ENCODE results near the gene SLMAP.

The SLMAP gene

GRCh38 chr3:57848177-57848738 lies 92.1 kb downstream of the SLMAP start:
- H3F3A ChIP-seq (ENCODE audit: low read depth), result no peaks in the 10 kb centered on the region
- peaks cover 19% of the 10 kb centered on the region; the same call in 1 of the 2 replicates for H3K36me3 ChIP-seq (ENCODE audit: insufficient read depth, low read length)
- no peaks in the 10 kb centered on the region for H4K20me1 ChIP-seq (ENCODE audit: insufficient read depth, low read length, poor library complexity, severe bottlenecking)
- no peak overlapping the region for H3K4me3 ChIP-seq (ENCODE audit: low read length, poor library complexity, severe bottlenecking)
- no peaks in the 10 kb centered on the region for H3K79me2 ChIP-seq (ENCODE audit: insufficient read depth, low read length)
- no peaks in the 10 kb centered on the region for H3K4me1 ChIP-seq (ENCODE audit: insufficient read depth, low read length, poor library complexity, severe bottlenecking)
- H2AFZ ChIP-seq (ENCODE audit: low read length), result no peak overlapping the region
- no peaks in the 10 kb centered on the region for H3K9me3 ChIP-seq (ENCODE audit: insufficient read depth, low read depth, low read length)
- TF ChIP-seq CTCF (conservative IDR thresholded peaks at IDR 0.05; ENCODE audit: low read length), result no peak
- no peak for TF ChIP-seq EZH2phosphoT487 (IDR thresholded peaks at IDR 0.05; ENCODE audit: borderline replicate concordance)
- H3K9me2 ChIP-seq (replicated peaks; ENCODE audit: low read depth, low read length), result no peaks in the 10 kb centered on the region
- H3K4me2 ChIP-seq (ENCODE audit: low read depth, low read length, poor library complexity, severe bottlenecking), result no peak overlapping the region
- no peak overlapping the region for H3K9ac ChIP-seq (ENCODE audit: low read depth, low read length, poor library complexity, severe bottlenecking)
- H3K27me3 ChIP-seq (ENCODE audit: insufficient read depth, low read length, poor library complexity, severe bottlenecking), result no peaks in the 10 kb centered on the region

DNA sequence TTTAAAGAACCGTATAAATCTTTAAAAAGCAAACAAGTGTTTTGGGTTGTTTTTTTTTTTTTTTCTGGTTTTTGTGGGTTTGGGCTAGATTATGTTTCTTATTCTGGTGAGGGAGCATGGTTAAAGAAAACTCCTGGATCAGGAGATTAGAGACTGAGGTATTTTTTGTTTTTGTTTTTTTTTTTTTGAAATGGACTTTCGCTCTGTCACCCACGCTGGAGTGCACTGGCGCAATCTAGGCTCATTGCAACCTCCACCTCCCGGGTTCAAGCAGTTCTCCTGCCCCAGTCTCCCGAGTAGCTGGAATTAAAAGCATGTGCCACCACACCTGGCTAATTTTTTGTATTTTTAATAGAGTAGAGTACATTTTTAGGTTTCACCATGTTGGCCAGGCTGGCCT lies 95.2 kb downstream of the SLMAP start:
- Histone ChIP-seq H3K9me3 (ENCODE audit: insufficient read depth, low read depth, low read length) (no peaks in the 10 kb centered on the region), H3K4me2 (ENCODE audit: low read depth, low read length, poor library complexity, severe bottlenecking) (no peak overlapping the region), H4K20me1 (ENCODE audit: insufficient read depth, low read length, poor library complexity, severe bottlenecking) (no peaks in the 10 kb centered on the region), H3K79me2 (ENCODE audit: insufficient read depth, low read length) (no peaks in the 10 kb centered on the region), H3K27me3 (ENCODE audit: insufficient read depth, low read length, poor library complexity, severe bottlenecking) (no peaks in the 10 kb centered on the region), H2AFZ (ENCODE audit: low read length) (no peak overlapping the region), H3K9me2 (replicated peaks; ENCODE audit: low read depth, low read length) (no peaks in the 10 kb centered on the region), H3K4me1 (ENCODE audit: insufficient read depth, low read length, poor library complexity, severe bottlenecking) (no peaks in the 10 kb centered on the region), H3K36me3 (ENCODE audit: insufficient read depth, low read length) (peaks cover 11% of the 10 kb centered on the region; the same call in 1 of the 2 replicates), H3K4me3 (ENCODE audit: low read length, poor library complexity, severe bottlenecking) (no peak overlapping the region), H3K9ac (ENCODE audit: low read depth, low read length, poor library complexity, severe bottlenecking) (no peak overlapping the region), H3F3A (ENCODE audit: low read depth) (no peaks in the 10 kb centered on the region)
- TF ChIP-seq EZH2phosphoT487 (IDR thresholded peaks at IDR 0.05; ENCODE audit: borderline replicate concordance), result no peak
- TF ChIP-seq CTCF (conservative IDR thresholded peaks at IDR 0.05; ENCODE audit: low read length), result no peak

- H3K36me3 ChIP-seq (ENCODE audit: insufficient read depth, low read length), result peaks cover 12% of the 10 kb centered on the region; the same call in 1 of the 2 replicates
- TF ChIP-seq CTCF (conservative IDR thresholded peaks at IDR 0.05; ENCODE audit: low read length) (peak; percentile 60), EZH2phosphoT487 (IDR thresholded peaks at IDR 0.05; ENCODE audit: borderline replicate concordance) (no peak)
- H3K9me3 ChIP-seq (ENCODE audit: insufficient read depth, low read depth, low read length), result no peaks in the 10 kb centered on the region
- H2AFZ ChIP-seq (ENCODE audit: low read length), result no peak overlapping the region
- H3K9me2 ChIP-seq (replicated peaks; ENCODE audit: low read depth, low read length), result no peaks in the 10 kb centered on the region
- H3K9ac ChIP-seq (ENCODE audit: low read depth, low read length, poor library complexity, severe bottlenecking), result no peak overlapping the region
- H3K4me2 ChIP-seq (ENCODE audit: low read depth, low read length, poor library complexity, severe bottlenecking), result no peak overlapping the region
- H3K4me1 ChIP-seq (ENCODE audit: insufficient read depth, low read length, poor library complexity, severe bottlenecking), result no peaks in the 10 kb centered on the region
- no peaks in the 10 kb centered on the region for H4K20me1 ChIP-seq (ENCODE audit: insufficient read depth, low read length, poor library complexity, severe bottlenecking)
- H3K79me2 ChIP-seq (ENCODE audit: insufficient read depth, low read length), result no peaks in the 10 kb centered on the region
- no peaks in the 10 kb centered on the region for H3F3A ChIP-seq (ENCODE audit: low read depth)
- no peak overlapping the region for H3K4me3 ChIP-seq (ENCODE audit: low read length, poor library complexity, severe bottlenecking)
- no peaks in the 10 kb centered on the region for H3K27me3 ChIP-seq (ENCODE audit: insufficient read depth, low read length, poor library complexity, severe bottlenecking)
Measured at GRCh38 chr3:57852896-57853295, 96.8 kb downstream of the SLMAP start.
